ENCODE data around the gene ZNF771. TPM values are rescaled to one million over a fixed set of nuclear protein-coding genes. Genes with fewer than 3 reads are reported as not detected.
"Not testable (repeated sequence)": the region's sequence is repeated elsewhere in the genome, so short reads cannot be mapped to it uniquely, and the experiment has no call there.

ZNF771 gene
- polyA plus RNA-seq, 4 donors: 4.6 to 10.0 (median 5.2) TPM

- no peak for DNase-seq (ENCODE audit: low read depth in 4 of 4, low spot score in 3 of 4)
Observed at GRCh38 chr16:30374538-30374937, 32.9 kb upstream of the ZNF771 start, which contains the start of gene MYL11. Gene MYL11, plus strand, starts transcription at chr16:30374802. Its CDS starts 56 bp downstream, at chr16:30374858.

DNA sequence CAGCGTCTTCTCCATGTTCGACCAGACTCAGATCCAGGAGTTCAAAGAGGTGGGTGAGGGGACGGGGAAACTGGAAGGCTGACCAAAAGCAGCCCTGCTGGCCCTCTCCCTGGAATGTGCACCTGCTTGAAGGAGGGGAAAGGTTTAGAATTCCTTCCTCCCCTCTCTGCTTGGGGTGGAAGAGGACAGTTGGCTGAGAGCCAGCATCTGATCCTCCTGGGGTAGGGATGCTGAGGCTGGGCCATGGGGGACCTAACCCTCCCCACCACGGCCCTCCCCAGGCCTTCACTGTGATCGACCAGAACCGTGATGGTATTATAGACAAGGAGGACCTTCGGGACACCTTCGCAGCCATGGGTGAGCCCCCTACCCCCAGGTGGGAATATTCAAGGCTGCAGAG, 31.5 kb upstream of the ZNF771 start:
- no peak for DNase-seq (ENCODE audit: low read depth in 4 of 4, low spot score in 3 of 4)

DNA sequence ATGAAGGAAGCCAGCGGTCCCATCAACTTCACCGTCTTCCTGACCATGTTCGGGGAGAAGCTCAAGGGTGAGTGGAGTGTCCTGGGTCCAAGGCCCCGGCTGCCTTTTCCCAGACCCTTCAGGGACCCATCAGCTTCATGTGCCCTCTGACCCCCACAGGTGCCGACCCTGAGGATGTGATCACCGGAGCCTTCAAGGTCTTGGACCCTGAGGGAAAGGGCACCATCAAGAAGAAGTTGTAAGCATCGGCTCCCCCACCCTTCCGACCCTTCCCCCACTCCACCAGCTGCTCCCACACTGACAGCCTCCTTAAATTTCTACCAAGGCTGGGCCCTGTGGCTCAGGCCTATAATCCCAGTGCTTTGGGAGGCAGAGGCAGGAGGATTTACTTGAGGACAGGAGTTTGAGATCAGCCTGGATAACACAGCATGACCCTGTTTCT, 30.9 kb upstream of the ZNF771 start:
- no peak for DNase-seq (ENCODE audit: low read depth in 4 of 4, low spot score in 3 of 4)

GRCh38 chr16:30377050-30377811, 30.2 kb upstream of the ZNF771 start:
- DNase-seq (ENCODE audit: low read depth in 4 of 4, low spot score in 3 of 4): no peak

DNA sequence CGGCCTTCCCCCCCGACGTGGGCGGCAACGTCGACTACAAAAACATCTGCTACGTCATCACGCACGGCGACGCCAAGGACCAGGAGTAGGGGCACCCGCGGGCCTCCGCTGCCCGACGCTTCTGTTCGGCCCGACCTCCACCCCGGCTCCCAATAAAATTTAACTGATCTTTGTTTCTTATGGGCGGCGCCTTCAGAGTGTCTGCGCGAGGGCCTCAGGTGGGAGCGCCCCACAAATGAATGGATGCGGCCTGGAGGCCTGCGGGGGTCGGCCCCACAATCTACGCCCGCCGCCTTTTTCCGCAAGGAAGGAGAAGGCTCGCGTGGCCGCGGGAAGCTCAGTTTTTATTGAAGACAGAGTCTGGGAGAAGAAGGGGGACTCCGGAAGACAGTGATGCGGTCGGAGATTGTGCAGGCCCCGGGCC, 29.6 kb upstream of the ZNF771 start:
- DNase-seq (ENCODE audit: low read depth in 4 of 4, low spot score in 3 of 4): peak in 2 of 4 donors; percentile 75 to 79

- DNase-seq (ENCODE audit: low read depth in 4 of 4, low spot score in 3 of 4): peak; percentile 91 to 98 (median 96)
Observed at GRCh38 chr16:30378236-30379157, 28.9 kb upstream of the ZNF771 start.

GRCh38 chr16:30379158-30379783, 28.1 kb upstream of the ZNF771 start:
- no peak for DNase-seq (ENCODE audit: low read depth in 4 of 4, low spot score in 3 of 4)

- no peak for DNase-seq (ENCODE audit: low read depth in 4 of 4, low spot score in 3 of 4)
Observed at GRCh38 chr16:30380072-30380802, 27.2 kb upstream of the ZNF771 start.

- DNase-seq (ENCODE audit: low read depth in 4 of 4, low spot score in 3 of 4): no peak
Observed at GRCh38 chr16:30380803-30381208, 26.6 kb upstream of the ZNF771 start.

DNA sequence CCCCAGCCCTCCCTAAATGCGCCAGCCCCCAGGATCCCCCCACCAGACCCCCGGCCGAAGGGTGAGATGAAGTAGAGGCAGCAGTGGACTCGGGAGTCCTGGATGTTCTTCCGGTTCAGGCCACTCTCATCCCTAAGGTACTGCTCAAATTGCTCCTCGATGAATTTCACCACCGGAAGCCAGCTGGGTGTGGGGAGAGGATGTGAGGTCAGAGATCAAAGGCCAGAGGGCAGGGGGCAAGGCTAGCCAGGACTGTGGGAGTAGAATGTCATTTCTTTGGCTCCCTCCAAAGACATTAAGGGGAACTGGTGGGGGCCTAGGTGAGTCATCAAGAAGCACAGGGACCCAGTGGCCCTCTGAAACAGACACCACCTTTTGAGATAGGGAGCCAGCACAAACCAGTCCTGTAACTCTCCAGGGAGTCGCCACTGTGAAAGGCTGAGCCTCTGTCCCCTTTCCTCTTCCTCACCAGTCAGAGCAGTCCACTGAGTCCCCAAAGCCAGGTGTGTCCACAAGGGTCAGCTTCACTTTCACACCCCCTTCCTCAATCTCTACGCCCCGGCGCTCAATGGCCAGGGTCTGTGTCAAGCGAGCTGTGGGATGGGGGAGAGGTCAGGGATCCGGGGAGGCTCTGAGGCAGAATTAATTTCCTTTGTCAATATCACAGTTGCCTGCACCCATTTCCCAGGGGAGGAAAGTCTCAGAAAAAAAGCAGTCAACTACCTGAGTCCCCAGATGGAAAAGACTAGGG, 25.9 kb upstream of the ZNF771 start:
- no peak for DNase-seq (ENCODE audit: low read depth in 4 of 4, low spot score in 3 of 4)

DNA sequence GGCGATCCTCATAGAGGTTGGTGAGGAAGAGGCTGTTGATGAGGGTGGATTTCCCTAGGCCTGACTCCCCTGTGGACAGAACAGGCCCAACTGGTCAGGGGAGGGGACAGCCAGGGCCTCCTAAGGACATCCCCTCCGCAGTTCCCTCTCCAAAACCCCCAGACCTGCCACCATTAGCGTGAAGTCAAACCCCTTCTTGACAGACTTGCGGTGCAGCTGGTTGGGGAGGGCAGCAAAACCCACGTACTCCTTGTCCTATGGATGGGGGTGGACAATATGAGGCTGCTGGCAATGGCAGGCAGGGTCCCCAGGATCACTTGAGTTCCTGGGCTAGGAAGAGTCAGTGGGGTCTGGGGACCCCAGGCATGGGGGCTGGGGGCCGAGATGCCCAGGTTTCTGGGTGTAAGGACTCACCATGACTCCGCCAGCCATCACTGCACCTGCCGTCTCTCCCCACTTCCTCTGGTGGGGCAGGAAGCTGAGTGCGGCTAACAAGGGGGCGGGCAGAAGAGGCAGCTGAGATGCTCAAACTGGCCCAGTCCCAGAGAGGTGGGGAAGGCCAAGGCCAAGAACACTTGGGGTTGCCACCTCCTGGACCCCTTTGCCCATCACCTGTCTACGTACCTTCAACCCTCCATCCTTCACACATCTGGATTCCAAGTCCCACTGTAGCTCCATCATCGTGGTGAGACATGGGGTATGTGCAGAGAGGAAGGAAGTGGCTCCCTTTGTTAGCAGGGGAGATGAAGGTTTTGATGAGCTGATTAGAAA, 25.1 kb upstream of the ZNF771 start, which contains the start of gene SEPTIN1:
TSS of gene SEPTIN1 (minus strand) at position 451 of the 771 bp plus-strand sequence. CDS start at position 432, 19 bp downstream.
- DNase-seq (ENCODE audit: low read depth in 4 of 4, low spot score in 3 of 4): no peak

DNA sequence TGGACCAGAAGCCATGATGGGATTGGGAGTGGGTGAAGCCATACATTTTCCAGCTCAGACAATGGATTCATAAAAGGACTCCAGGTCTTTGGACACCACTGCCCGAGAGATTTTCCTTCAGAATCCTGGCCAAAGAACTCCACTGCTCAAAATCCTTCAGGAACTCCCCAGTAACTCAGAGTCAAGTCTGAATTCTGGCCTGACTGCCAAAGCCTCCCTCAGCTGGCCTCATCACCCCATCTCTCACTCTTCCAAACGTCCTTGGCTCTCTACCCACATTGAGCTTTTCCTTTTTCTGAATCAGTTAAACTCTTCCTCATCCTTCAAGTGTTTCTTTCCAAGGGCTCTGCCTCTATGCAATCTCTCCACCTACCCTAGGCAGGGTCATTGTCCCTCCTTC, 23.9 kb upstream of the ZNF771 start:
- no peak for DNase-seq (ENCODE audit: low read depth in 4 of 4, low spot score in 3 of 4)

- DNase-seq (ENCODE audit: low read depth in 4 of 4, low spot score in 3 of 4): no peak
Observed at GRCh38 chr16:30394592-30395154, 12.7 kb upstream of the ZNF771 start.

DNA sequence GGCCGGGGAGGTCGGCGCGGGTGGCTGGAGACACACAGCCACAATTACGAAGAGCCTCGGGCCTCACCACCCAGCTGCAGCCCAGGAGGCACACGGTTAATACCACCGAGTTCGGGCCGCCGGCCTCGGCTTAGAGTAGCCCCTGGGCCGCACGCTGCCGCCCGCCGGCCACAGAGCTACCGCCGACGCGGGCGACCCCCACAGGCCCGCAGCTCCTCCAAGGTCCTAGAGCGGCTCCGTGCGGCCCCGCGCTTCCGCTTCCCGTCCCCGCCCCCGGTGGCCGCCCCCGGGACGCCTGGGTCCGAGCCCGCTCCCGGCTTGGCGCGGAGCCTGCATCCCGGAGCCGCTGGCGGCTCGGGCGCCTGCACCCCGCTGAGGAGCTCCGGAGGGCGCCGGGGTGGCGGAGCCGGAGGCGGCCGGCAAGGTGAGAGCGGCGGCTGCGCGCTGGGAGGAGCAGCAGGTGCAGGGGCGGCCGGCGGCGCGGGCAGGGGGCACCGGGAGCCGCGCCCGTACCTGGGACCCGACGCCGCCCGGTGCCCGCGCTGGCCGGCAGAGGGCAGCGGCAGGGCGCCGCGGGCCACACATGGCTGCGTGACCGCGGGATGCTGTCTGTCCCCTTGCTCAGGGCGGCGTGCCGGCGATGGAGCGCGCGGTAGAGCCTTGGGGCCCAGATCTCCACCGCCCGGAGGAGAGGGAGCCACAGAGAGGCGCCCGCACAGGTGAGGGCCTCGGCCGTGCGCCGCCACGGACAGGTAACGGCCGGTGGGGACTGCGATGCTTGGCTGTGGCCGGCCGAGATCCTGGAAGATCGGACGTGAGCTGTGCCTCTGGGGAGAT, 12.0 kb upstream of the ZNF771 start, which contains the start of gene ZNF48:
TSS of gene ZNF48 (plus strand) at position 266 of the 837 bp plus-strand sequence. CDS start at position 641, 375 bp downstream.
- DNase-seq (ENCODE audit: low read depth in 4 of 4, low spot score in 3 of 4): peak in 3 of 4 donors; percentile 77 to 79 (median 78)

GRCh38 chr16:30395992-30396585, 11.3 kb upstream of the ZNF771 start:
- no peak for DNase-seq (ENCODE audit: low read depth in 4 of 4, low spot score in 3 of 4)

GRCh38 chr16:30396627-30397026, 10.8 kb upstream of the ZNF771 start:
- DNase-seq (ENCODE audit: low read depth in 4 of 4, low spot score in 3 of 4): not testable (repeated sequence)

DNA sequence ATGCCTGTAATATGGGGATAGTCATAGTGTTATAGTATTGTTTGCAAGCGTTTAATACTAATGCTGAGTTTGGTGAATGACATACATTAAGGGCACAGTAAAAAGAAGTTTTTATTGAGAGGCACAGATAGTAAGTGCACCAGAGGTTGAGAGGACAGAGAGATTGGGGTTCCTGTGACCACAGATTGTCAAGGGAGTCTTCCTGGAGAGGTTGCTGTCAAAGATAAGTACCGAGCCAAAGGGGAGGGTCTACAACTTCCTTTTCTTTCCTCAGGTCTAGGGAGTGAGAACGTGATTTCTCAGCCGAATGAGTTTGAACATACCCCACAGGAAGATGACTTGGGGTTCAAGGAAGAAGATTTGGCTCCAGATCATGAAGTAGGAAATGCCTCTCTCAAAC, 10.3 kb upstream of the ZNF771 start:
- no peak for DNase-seq (ENCODE audit: low read depth in 4 of 4, low spot score in 3 of 4)

All from left renal pelvis (tissue), 4 donors.